ENCODE data around the gene ATG14. TPM values are rescaled to one million over a fixed set of nuclear protein-coding genes. Genes with fewer than 3 reads are reported as not detected.

ATG14 gene
- polyA plus RNA-seq, 4 donors, result 17.9 to 24.8 (median 20.5) TPM

GRCh38 chr14:55324812-55325211, 86.8 kb downstream of the ATG14 start:
- no peak for DNase-seq (ENCODE audit: low read depth in 4 of 4, low spot score in 2 of 4)

DNA sequence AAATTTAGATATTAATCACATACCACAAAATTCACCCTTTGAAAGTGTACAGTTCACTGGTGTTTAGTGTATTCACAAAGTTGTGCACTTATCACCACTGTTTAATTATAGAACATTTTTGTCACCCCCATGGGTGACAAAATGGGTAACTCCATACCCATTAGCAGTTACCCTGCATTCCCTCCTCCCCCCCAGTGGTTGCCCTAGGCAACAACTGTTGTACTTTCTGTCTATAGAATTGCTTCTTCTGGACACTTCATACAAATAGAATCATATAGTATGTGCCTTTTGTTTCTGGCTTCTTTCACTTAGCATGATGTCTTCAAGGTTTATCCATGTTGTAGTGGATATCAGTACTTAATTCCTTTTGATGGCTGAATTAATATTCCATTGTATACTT, 87.7 kb downstream of the ATG14 start:
- DNase-seq (ENCODE audit: low read depth in 4 of 4, low spot score in 2 of 4), result no peak

GRCh38 chr14:55318694-55319093, 92.9 kb downstream of the ATG14 start:
- DNase-seq (ENCODE audit: low read depth in 4 of 4, low spot score in 2 of 4), result no peak

DNA sequence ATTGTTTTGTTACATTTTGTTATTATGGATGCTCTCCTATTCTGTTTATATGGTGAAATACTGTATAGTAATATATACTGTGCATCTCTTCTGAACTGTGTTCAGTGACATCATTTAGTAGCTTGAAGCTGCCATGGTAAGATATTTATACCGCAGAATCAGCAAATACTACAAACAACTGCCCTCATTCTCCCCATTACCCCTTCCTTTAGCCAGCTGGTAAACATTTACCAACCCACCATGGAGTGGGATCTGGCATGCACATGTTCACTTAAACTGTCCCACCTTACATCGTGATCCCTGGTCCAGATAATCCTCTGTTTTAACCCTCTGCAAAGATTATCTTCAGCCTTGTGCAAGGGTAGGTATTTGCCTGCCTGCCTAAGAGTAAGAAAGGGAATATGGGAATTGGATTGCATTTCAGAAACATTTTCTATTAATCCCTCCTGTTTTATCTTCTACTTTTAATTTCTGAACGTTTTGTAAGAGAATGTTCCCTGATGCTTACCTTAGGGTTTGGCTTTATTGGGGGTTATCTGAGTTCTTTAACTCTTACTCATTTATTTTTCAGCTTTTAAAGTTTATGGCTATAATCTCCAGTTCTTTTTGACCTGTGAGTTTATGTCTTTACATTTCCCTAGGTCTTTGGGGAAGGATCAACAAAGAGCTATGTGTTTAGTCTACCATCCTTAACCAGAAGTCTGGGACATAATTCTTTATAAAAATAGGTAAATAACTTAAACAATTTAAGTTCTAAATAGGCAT, 93.9 kb downstream of the ATG14 start:
- DNase-seq (ENCODE audit: low read depth in 4 of 4, low spot score in 2 of 4), result no peak

DNA sequence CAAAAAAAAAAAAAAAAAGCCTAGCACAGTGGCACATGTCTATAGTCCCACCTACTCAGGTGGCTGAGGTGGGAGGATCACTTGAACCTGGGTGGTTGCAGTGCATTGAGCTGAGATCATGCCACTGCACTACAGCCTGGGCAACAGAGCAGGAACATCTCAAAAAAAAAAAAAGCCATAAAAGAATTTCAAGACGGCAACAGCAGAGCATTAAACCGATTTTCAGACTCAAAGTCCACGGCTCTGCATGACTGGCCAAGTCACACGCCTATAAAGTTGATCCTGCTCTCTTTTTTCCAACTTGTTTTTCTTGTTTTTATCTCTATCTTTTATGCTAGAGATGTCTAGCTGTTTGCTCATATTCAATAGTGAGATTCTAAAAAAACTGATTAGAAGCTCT, 95.1 kb downstream of the ATG14 start:
- DNase-seq (ENCODE audit: low read depth in 4 of 4, low spot score in 2 of 4), result peak in 1 of 4 donors; percentile 34

Other genes with a start within 250 kb of the ATG14 start
- 10 to 100 TPM; 26.9 to 32.7 (median 29.6) TPM for gene DLGAP5, start 220.2 kb downstream of the ATG14 start, polyA plus RNA-seq (ENCODE audit: insufficient read length in 4 of 4)
- 10 to 100 TPM; 33.6 to 42.3 (median 34.8) TPM for gene FBXO34, start 140.4 kb downstream of the ATG14 start, polyA plus RNA-seq (ENCODE audit: insufficient read length in 4 of 4)
- under 1 TPM in 2 of 4 donors, not detected in 2; 0.08 to 0.11 TPM for gene TBPL2, start 28.8 kb upstream of the ATG14 start, polyA plus RNA-seq (ENCODE audit: insufficient read length in 4 of 4)
- gene KTN1, start 168.4 kb upstream of the ATG14 start, polyA plus RNA-seq (ENCODE audit: insufficient read length in 4 of 4), result 100 to 1,000 TPM; 176 to 234 (median 206) TPM

Data from left renal cortex interstitium (tissue), 4 donors.